B cell (primary cell): ENCODE measurements around the gene C20orf204. TPM values are rescaled to one million over a fixed set of nuclear protein-coding genes. Genes with fewer than 3 reads are reported as not detected.

Experiments used
- ATAC-seq: fragments of 200-7000 bp; cut with Tn5 transposase; one replicate; pipeline ENCODE4 v1.10.0; 2021; ENCODE audit warnings: low read depth, mild to moderate bottlenecking, moderate number of reproducible peaks, moderate library complexity
- CTCF ChIA-PET: fragments of 350-600 bp; sonication (Branson Sonifier 250); formaldehyde crosslinking; loops from one replicate; lab custom pipeline; 2021; ENCODE audit warnings: antibody characterized with exemption, inconsistent platforms; lab: Charles Lee
- POLR2A ChIA-PET: fragments of 350-600 bp; sonication (Branson Sonifier 250); formaldehyde crosslinking; loops from one replicate; lab custom pipeline; 2021; ENCODE audit warnings: antibody characterized with exemption; lab: Charles Lee
- DNase-seq: peaks from one replicate; pipeline ENCODE4 v3.0.0; 2013
- H2AFZ ChIP-seq: 2 replicates; pipeline ENCODE4 v1.6.1; 2012; ENCODE audit warnings: mild to moderate bottlenecking, low read depth, low read length; ENCODE audit not compliant: insufficient read depth, poor library complexity, severe bottlenecking
- H3K27ac ChIP-seq, 2 donors: 1 replicate in 1 of 2; 2 replicates in 1 of 2; pipeline ENCODE4 v1.5.1; 2012 to 2013; ENCODE audit warnings: low read length in 2 of 2, mild to moderate bottlenecking in 2 of 2, moderate library complexity in 1 of 2
- H3K27me3 ChIP-seq, 4 experiments: fragments of 200-600 bp in 1 of 4; sonication (generic) in 1 of 4; replicated peaks in 1 of 4; 1 replicate in 2 of 4; 2 replicates in 2 of 4; pipeline versions ENCODE4 v1.6.1 to v1.7.0; 2013 to 2016; ENCODE audit warnings: low read length in 3 of 4, mild to moderate bottlenecking in 2 of 4, mixed read lengths in 1 of 4, moderate library complexity in 1 of 4; ENCODE audit not compliant: insufficient read depth in 4 of 4, control insufficient read depth in 3 of 4; ENCODE audit errors: control extremely low read depth in 1 of 4
- H3K36me3 ChIP-seq, 2 experiments: replicated peaks in 1 of 2; 1 replicate in 1 of 2; 2 replicates in 1 of 2; pipeline versions ENCODE4 v1.6.1 to v1.7.1; 2013; ENCODE audit warnings: low read length in 1 of 2; ENCODE audit not compliant: insufficient read depth in 2 of 2, control insufficient read depth in 1 of 2; ENCODE audit errors: control extremely low read depth in 1 of 2, extremely low read depth in 1 of 2
- H3K4me1 ChIP-seq, 2 donors: fragments of 200-600 bp in 1 of 2; sonication (generic) in 1 of 2; 1 replicate in 1 of 2; 2 replicates in 1 of 2; pipeline versions ENCODE4 v1.5.1 to v1.6.1; 2013 to 2017; ENCODE audit warnings: low read length in 2 of 2; ENCODE audit not compliant: control insufficient read depth in 2 of 2, insufficient read depth in 2 of 2
- H3K4me2 ChIP-seq: replicated peaks from 2 replicates; pipeline ENCODE3; 2012; ENCODE audit warnings: mild to moderate bottlenecking, low read depth, low read length; ENCODE audit not compliant: poor library complexity, severe bottlenecking
- H3K4me3 ChIP-seq, 5 experiments: fragments of 200-600 bp in 1 of 5; sonication (generic) in 1 of 5; 1 replicate in 3 of 5; 2 replicates in 2 of 5; pipeline versions ENCODE4 v1.5.1 to v1.7.0; 2011 to 2016; ENCODE audit warnings: low read length in 4 of 5, mild to moderate bottlenecking in 4 of 5, low read depth in 2 of 5, control low read depth in 1 of 5, moderate library complexity in 1 of 5; ENCODE audit not compliant: insufficient read depth in 1 of 5; ENCODE audit errors: control extremely low read depth in 1 of 5, extremely low read depth in 1 of 5
- H3K79me2 ChIP-seq: fragments of 200-600 bp; sonication (generic); one replicate; pipeline ENCODE4 v1.6.0; 2016; ENCODE audit warnings: low read length; ENCODE audit not compliant: control insufficient read depth, insufficient read depth
- H3K9ac ChIP-seq: fragments of 200-600 bp; sonication (generic); 2 replicates; pipeline ENCODE4 v1.6.1; 2017; ENCODE audit warnings: mild to moderate bottlenecking, low read length, moderate library complexity
- H3K9me3 ChIP-seq, 3 donors: one replicate each; pipeline versions ENCODE4 v1.6.1 to v1.7.1; 2013; ENCODE audit warnings: low read length in 2 of 3; ENCODE audit not compliant: control insufficient read depth in 2 of 3, insufficient read depth in 1 of 3; ENCODE audit errors: control extremely low read depth in 1 of 3
- H4K20me1 ChIP-seq: 2 replicates; pipeline ENCODE4 v1.6.0; 2012; ENCODE audit warnings: mild to moderate bottlenecking, low read length; ENCODE audit not compliant: insufficient read depth, control insufficient read depth, poor library complexity, severe bottlenecking
- H3K27ac Mint-ChIP-seq: one replicate; pipeline ENCODE4 v1.8.0; 2021; ENCODE audit warnings: mixed read lengths
- H3K27me3 Mint-ChIP-seq: one replicate; pipeline ENCODE4 v1.8.0; 2021; ENCODE audit warnings: mixed read lengths
- H3K4me1 Mint-ChIP-seq: one replicate; pipeline ENCODE4 v1.8.0; 2021; ENCODE audit warnings: mixed read lengths
- H3K4me3 Mint-ChIP-seq: one replicate; pipeline ENCODE4 v1.8.0; 2021; ENCODE audit warnings: mixed read lengths
- H3K9me3 Mint-ChIP-seq: one replicate; pipeline ENCODE4 v1.8.0; 2022; ENCODE audit warnings: mixed read lengths; ENCODE audit not compliant: insufficient read depth
- EZH2 ChIP-seq: IDR thresholded peaks from 2 replicates; pipeline ENCODE4 v1.6.1; 2012; ENCODE audit warnings: borderline replicate concordance, low read depth, mild to moderate bottlenecking, moderate library complexity, low read length; ENCODE audit not compliant: insufficient read depth, poor library complexity, severe bottlenecking
- WGBS: methylation state at CpG from one replicate; pipeline ENCODE4 v1.1.5; 2013; ENCODE audit warnings: missing lambda C conversion rate; ENCODE audit not compliant: insufficient coverage; 5-methylcytosine and 5-hydroxymethylcytosine counted together
- intact Hi-C: fragments of 100-400 bp; cut with micrococcal nuclease; formaldehyde crosslinking; loops from one replicate; pipeline ENCODE4 v1.10.0; 2022
- polyA plus RNA-seq: library from polyadenylated mRNA; depleted of rRNA; stranded (reverse); fragments of >200 nt; gene quantifications from 2 replicates; pipeline ENCODE4 v1.2.3, GENCODE V29; 2012
- total RNA-seq, 2 donors: library from RNA; stranded (reverse); fragments of 120-200 nt in 1 of 2; gene quantifications; 1 replicate in 1 of 2; 2 replicates in 1 of 2; pipeline versions ENCODE4 v1.2.3 to v1.2.4, GENCODE V29; 2013 to 2022
- TF ChIP-seq, protein P1 (sequence below): fragments of 200-600 bp; IDR thresholded peaks from one replicate; pipeline ENCODE4 v1.8.0; 2022; ENCODE audit warnings: antibody characterized with exemption, mild to moderate bottlenecking

Gene C20orf204
- total and polyA plus RNA-seq, 2 donors (not counting 1 experiment from before 2014, with no cell fraction given) = 0.24 to 2.5 TPM

DNA sequence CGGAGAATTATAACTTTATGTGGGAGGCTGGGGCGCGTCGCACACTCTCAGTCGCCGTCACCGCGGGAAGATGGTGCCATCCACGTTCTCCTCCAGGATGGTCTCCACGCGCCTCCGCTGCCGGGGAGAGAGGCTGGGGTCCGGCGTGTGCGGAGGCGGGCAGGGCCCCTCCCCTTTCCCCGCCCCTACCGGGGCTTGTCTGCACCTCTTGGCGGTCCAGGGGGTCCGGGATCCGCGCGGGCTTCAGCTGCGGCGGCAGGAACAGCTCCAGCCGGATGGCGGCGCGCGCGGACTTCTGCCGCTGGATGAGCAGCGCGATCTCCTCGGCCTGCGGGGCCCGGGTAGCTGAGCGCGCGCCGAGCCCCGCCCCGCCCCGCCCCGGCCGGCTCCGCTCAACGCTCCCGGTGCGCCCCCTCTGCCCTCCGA is 47.4 kb downstream of the C20orf204 start:
- Histone ChIP-seq H4K20me1 (peaks cover 23% of the 10 kb centered on the region), H3K4me2 (peak overlapping the region; percentile 96), H3K27ac (no peak overlapping the region), H2AFZ (peak overlapping the region; percentile 69), H3K9ac (peak overlapping the region; percentile 61), H3K4me3 (peak overlapping the region in 4 of 5 experiments; percentile 32 to 62 (median 56)), H3K9me3 (peaks cover 0 to 16% (median 0%) of the 10 kb centered on the region in 3 donors), H3K4me1 (peaks cover 40 to 44% of the 10 kb centered on the region in 2 donors), H3K27me3 (peaks cover 0 to 11% (median 3%) of the 10 kb centered on the region in 4 experiments), H3K79me2 (peaks cover 7% of the 10 kb centered on the region), H3K36me3 (no peaks in the 10 kb centered on the region)
- H3K4me1 Mint-ChIP-seq = peaks cover 39% of the 10 kb centered on the region
- H3K27ac Mint-ChIP-seq = peak overlapping the region; percentile 76
- peak overlapping the region; percentile 87 for H3K4me3 Mint-ChIP-seq
- ChIA-PET CTCF (interaction anchor here (0.7 to 11.8 kb wide), 16 partner anchors 13 to 217 kb away, joined by 3 to 220 read pairs (median 6); partner anchors contain the start of genes NPBWR2, SAMD10 and TCEA2), POLR2A (interaction anchor here (0.7 to 2.7 kb wide), 6 partner anchors 16 to 45 kb away, joined by 3 to 21 read pairs (median 4); partner anchors contain the start of genes NPBWR2 and TCEA2)
- no peak for TF ChIP-seq EZH2
- TF ChIP-seq, protein P1, sequence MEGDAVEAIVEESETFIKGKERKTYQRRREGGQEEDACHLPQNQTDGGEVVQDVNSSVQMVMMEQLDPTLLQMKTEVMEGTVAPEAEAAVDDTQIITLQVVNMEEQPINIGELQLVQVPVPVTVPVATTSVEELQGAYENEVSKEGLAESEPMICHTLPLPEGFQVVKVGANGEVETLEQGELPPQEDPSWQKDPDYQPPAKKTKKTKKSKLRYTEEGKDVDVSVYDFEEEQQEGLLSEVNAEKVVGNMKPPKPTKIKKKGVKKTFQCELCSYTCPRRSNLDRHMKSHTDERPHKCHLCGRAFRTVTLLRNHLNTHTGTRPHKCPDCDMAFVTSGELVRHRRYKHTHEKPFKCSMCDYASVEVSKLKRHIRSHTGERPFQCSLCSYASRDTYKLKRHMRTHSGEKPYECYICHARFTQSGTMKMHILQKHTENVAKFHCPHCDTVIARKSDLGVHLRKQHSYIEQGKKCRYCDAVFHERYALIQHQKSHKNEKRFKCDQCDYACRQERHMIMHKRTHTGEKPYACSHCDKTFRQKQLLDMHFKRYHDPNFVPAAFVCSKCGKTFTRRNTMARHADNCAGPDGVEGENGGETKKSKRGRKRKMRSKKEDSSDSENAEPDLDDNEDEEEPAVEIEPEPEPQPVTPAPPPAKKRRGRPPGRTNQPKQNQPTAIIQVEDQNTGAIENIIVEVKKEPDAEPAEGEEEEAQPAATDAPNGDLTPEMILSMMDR = peak; percentile 69
- H3K9me3 Mint-ChIP-seq = no peaks in the 10 kb centered on the region
- WGBS = under 1% methylated on average over 52 of the region's 52 CpGs
- peak; percentile 85 for DNase-seq
- peaks cover 5% of the 10 kb centered on the region for H3K27me3 Mint-ChIP-seq
- intact Hi-C loops = loop anchor here (1.0 to 5.0 kb wide), 4 partner anchors 17 to 101 kb away; partner anchors contain the start of gene PRPF6
- peak; percentile 34 for ATAC-seq
